Gastroesophageal sphincter (tissue), 4 donors: ENCODE results near the gene GJA3. TPM values are rescaled to one million over a fixed set of nuclear protein-coding genes. Genes with fewer than 3 reads are reported as not detected.
"Not testable (repeated sequence)": the region's sequence is repeated elsewhere in the genome, so short reads cannot be mapped to it uniquely, and the experiment has no call there.

Experiments used
- ATAC-seq: fragments of 150-250 bp; one replicate; pipeline ENCODE4 v1.9.1; 2016; ENCODE audit warnings: mild to moderate bottlenecking, moderate library complexity
- H3K27ac ChIP-seq, 4 donors: fragments of 200-600 bp; sonication (generic) in 3 of 4; 1 replicate in 3 of 4; 2 replicates in 1 of 4; pipeline ENCODE4 v1.5.1; 2016 to 2019
- H3K27me3 ChIP-seq: fragments of 200-600 bp; sonication (generic); one replicate; pipeline ENCODE4 v1.5.1; 2019
- H3K36me3 ChIP-seq, 2 donors: fragments of 200-600 bp; sonication (generic); one replicate each; pipeline ENCODE4 v1.5.1; 2019; ENCODE audit warnings: control low read depth in 1 of 2
- H3K4me1 ChIP-seq, 3 donors: fragments of 200-600 bp; sonication (generic); 1 replicate in 2 of 3; 2 replicates in 1 of 3; pipeline ENCODE4 v1.5.1; 2016 to 2019; ENCODE audit warnings: control low read depth in 2 of 3
- H3K4me3 ChIP-seq, 2 donors: fragments of 200-600 bp; sonication (generic); one replicate each; pipeline ENCODE4 v1.5.1; 2019; ENCODE audit warnings: mild to moderate bottlenecking in 1 of 2, moderate library complexity in 1 of 2
- H3K9me3 ChIP-seq, 3 donors: fragments of 200-600 bp; sonication (generic); one replicate each; pipeline ENCODE4 v1.5.1; 2017 to 2019; ENCODE audit warnings: control low read depth in 2 of 3
- CTCF ChIP-seq, 4 experiments: fragments of 200-600 bp in 2 of 4; fragments of 450-650 bp in 2 of 4; sonication (generic) in 1 of 4; IDR thresholded peaks; one replicate each; pipeline ENCODE4 v1.5.1; 2017 to 2019; ENCODE audit warnings: antibody characterized with exemption in 4 of 4, mild to moderate bottlenecking in 2 of 4, moderate library complexity in 2 of 4
- EP300 ChIP-seq: sonication (generic); formaldehyde crosslinking; IDR thresholded peaks from one replicate; pipeline ENCODE4 v1.6.1; 2017; ENCODE audit warnings: antibody characterized with exemption, mild to moderate bottlenecking
- POLR2A ChIP-seq, 2 donors: fragments of 450-650 bp; IDR thresholded peaks; one replicate each; pipeline ENCODE4 v1.6.1; 2017; ENCODE audit warnings: antibody characterized with exemption in 2 of 2, mild to moderate bottlenecking in 2 of 2, moderate library complexity in 1 of 2
- POLR2AphosphoS5 ChIP-seq: sonication (generic); formaldehyde crosslinking; IDR thresholded peaks from one replicate; pipeline ENCODE4 v1.6.1; 2017; ENCODE audit warnings: antibody characterized with exemption
- WGBS, 2 donors: methylation state at CpG; one replicate each; pipeline ENCODE4 v1.1.5; 2018; ENCODE audit warnings: low coverage in 1 of 2; 5-methylcytosine and 5-hydroxymethylcytosine counted together
- total RNA-seq, 4 donors: library from RNA; depleted of rRNA; stranded (reverse); fragments of >200 nt; gene quantifications; one replicate each; pipeline ENCODE4 v1.1.0, GENCODE V29; 2016

The GJA3 gene
- total RNA-seq, 4 donors from 2014 or later = 0.04 to 0.07 TPM; not detected in 2

GRCh38 chr13:20157151-20157796 lies 3.6 kb downstream of the GJA3 start:
- H3K36me3 ChIP-seq = no peaks in the 10 kb centered on the region
- no peak overlapping the region for H3K4me3 ChIP-seq
- no peak for ATAC-seq
- H3K27me3 ChIP-seq = peaks cover 89% of the 10 kb centered on the region
- WGBS, 2 donors = 25 to 64% methylated on average over 2 to 3 of the region's 3 CpGs
- TF ChIP-seq POLR2A (IDR thresholded peaks at IDR 0.05) = no peak
- TF ChIP-seq POLR2AphosphoS5 = no peak
- TF ChIP-seq CTCF (IDR thresholded peaks at IDR 0.05) = no peak
- no peak for TF ChIP-seq EP300
- H3K9me3 ChIP-seq = no peaks in the 10 kb centered on the region
- peaks cover 0 to 24% (median 10%) of the 10 kb centered on the region in 3 donors for H3K4me1 ChIP-seq
- no peak overlapping the region for H3K27ac ChIP-seq

- Histone ChIP-seq H3K4me1 (peaks cover 0 to 22% (median 10%) of the 10 kb centered on the region in 3 donors), H3K27me3 (peaks cover 89% of the 10 kb centered on the region), H3K27ac (no peak overlapping the region), H3K36me3 (no peaks in the 10 kb centered on the region), H3K4me3 (no peak overlapping the region), H3K9me3 (no peaks in the 10 kb centered on the region)
- ATAC-seq = no peak
- 23 to 25% methylated on average over 2 of the region's 2 CpGs for WGBS, 2 donors
- TF ChIP-seq EP300 (no peak), POLR2A (IDR thresholded peaks at IDR 0.05) (no peak), POLR2AphosphoS5 (no peak), CTCF (IDR thresholded peaks at IDR 0.05) (no peak)
Observed at GRCh38 chr13:20156702-20157101, 4.2 kb downstream of the GJA3 start.

GRCh38 chr13:20153290-20153689 lies 7.6 kb downstream of the GJA3 start:
- not testable (repeated sequence) for H3K4me3 ChIP-seq, ATAC-seq, H3K9me3 ChIP-seq, H3K27ac ChIP-seq, H3K36me3 ChIP-seq, H3K4me1 ChIP-seq
- 93% methylated on average over 2 of the region's 2 CpGs; no CpG with 5 or more reads in 1 of the 2 donors for WGBS, 2 donors
- H3K27me3 ChIP-seq = peaks cover 86% of the 10 kb centered on the region

GRCh38 chr13:20151612-20152011 lies 9.2 kb downstream of the GJA3 start:
- peaks cover 76% of the 10 kb centered on the region for H3K27me3 ChIP-seq
- TF ChIP-seq POLR2A (IDR thresholded peaks at IDR 0.05) (no peak), CTCF (IDR thresholded peaks at IDR 0.05) (no peak), POLR2AphosphoS5 (no peak), EP300 (no peak)
- H3K4me1 ChIP-seq = no peaks in the 10 kb centered on the region
- 79 to 86% methylated on average over 8 to 9 of the region's 11 CpGs for WGBS, 2 donors
- H3K4me3 ChIP-seq = no peak overlapping the region
- ATAC-seq = no peak
- no peak overlapping the region for H3K27ac ChIP-seq
- no peaks in the 10 kb centered on the region for H3K9me3 ChIP-seq
- H3K36me3 ChIP-seq = no peaks in the 10 kb centered on the region

GRCh38 chr13:20151016-20151415 lies 9.8 kb downstream of the GJA3 start:
- no peak for ATAC-seq
- H3K4me1 ChIP-seq = no peaks in the 10 kb centered on the region
- peaks cover 76% of the 10 kb centered on the region for H3K27me3 ChIP-seq
- no peak for TF ChIP-seq POLR2AphosphoS5
- TF ChIP-seq POLR2A (IDR thresholded peaks at IDR 0.05) = no peak
- no peak for TF ChIP-seq CTCF (IDR thresholded peaks at IDR 0.05)
- TF ChIP-seq EP300 = no peak
- WGBS, 2 donors = 60 to 70% methylated on average over 1 to 5 of the region's 6 CpGs
- H3K27ac ChIP-seq = no peak overlapping the region
- no peak overlapping the region for H3K4me3 ChIP-seq
- no peaks in the 10 kb centered on the region for H3K36me3 ChIP-seq
- H3K9me3 ChIP-seq = no peaks in the 10 kb centered on the region
